Nephron (organoid): ENCODE results near the gene BTK.
A peak's percentile ranks its signal among the peaks of the same experiment; 100 is the strongest.

Source experiments
- H3K27ac Mint-ChIP-seq, 3 experiments: 2 replicates each; pipeline ENCODE4 v1.8.0; 2020; ENCODE audit warnings: mixed read lengths in 3 of 3, mild to moderate bottlenecking in 2 of 3, moderate library complexity in 1 of 3
- H3K27me3 Mint-ChIP-seq: 2 replicates; pipeline ENCODE4 v1.8.0; 2021; ENCODE audit warnings: low read depth, mild to moderate bottlenecking, moderate library complexity, mixed read lengths
- H3K36me3 Mint-ChIP-seq: 2 replicates; pipeline ENCODE4 v1.8.0; 2020; ENCODE audit warnings: low read depth, mixed read lengths
- H3K4me1 Mint-ChIP-seq: 2 replicates; pipeline ENCODE4 v1.8.0; 2020; ENCODE audit warnings: mixed read lengths
- H3K4me3 Mint-ChIP-seq, 3 experiments: 2 replicates each; pipeline ENCODE4 v1.8.0; 2020; ENCODE audit warnings: mild to moderate bottlenecking in 3 of 3, mixed read lengths in 3 of 3, moderate library complexity in 2 of 3
- H3K9me3 Mint-ChIP-seq: 2 replicates; pipeline ENCODE4 v1.8.0; 2020; ENCODE audit warnings: mixed read lengths
- CTCF ChIP-seq, 3 experiments: fragments of 200-600 bp; sonication (generic); IDR thresholded peaks; one replicate each; pipeline ENCODE4 v1.5.0; 2021; ENCODE audit warnings: antibody characterized with exemption in 3 of 3; ENCODE audit not compliant: unreplicated experiment in 3 of 3

Gene BTK

GRCh38 chrX:101383679-101384205 lies 2.2 kb downstream of the BTK start:
- Mint-ChIP-seq H3K9me3 (peaks cover 8% of the 10 kb centered on the region), H3K4me3 (no peak overlapping the region), H3K4me1 (no peaks in the 10 kb centered on the region), H3K36me3 (no peaks in the 10 kb centered on the region), H3K27me3 (peaks cover 4% of the 10 kb centered on the region), H3K27ac (no peak overlapping the region)
- TF ChIP-seq CTCF (IDR thresholded peaks at IDR 0.05; ENCODE audit: unreplicated experiment in 3 of 3) = no peak

- no peak for TF ChIP-seq CTCF (IDR thresholded peaks at IDR 0.05; ENCODE audit: unreplicated experiment in 3 of 3)
- Mint-ChIP-seq H3K4me3 (no peak overlapping the region), H3K27me3 (no peaks in the 10 kb centered on the region), H3K36me3 (no peaks in the 10 kb centered on the region), H3K27ac (no peak overlapping the region), H3K4me1 (no peaks in the 10 kb centered on the region), H3K9me3 (peaks cover 12% of the 10 kb centered on the region)
Observed at GRCh38 chrX:101377547-101377946, 8.4 kb downstream of the BTK start.

GRCh38 chrX:101370888-101371504 lies 15.0 kb downstream of the BTK start:
- H3K27me3 Mint-ChIP-seq = no peaks in the 10 kb centered on the region
- H3K36me3 Mint-ChIP-seq = no peaks in the 10 kb centered on the region
- no peak overlapping the region for H3K4me3 Mint-ChIP-seq
- peak overlapping the region; percentile 8 to 55 (median 11) for H3K27ac Mint-ChIP-seq
- TF ChIP-seq CTCF (IDR thresholded peaks at IDR 0.05; ENCODE audit: unreplicated experiment in 3 of 3) = no peak
- H3K4me1 Mint-ChIP-seq = no peaks in the 10 kb centered on the region
- H3K9me3 Mint-ChIP-seq = no peaks in the 10 kb centered on the region

GRCh38 chrX:101369687-101370086 lies 16.3 kb downstream of the BTK start:
- Mint-ChIP-seq H3K9me3 (peaks cover 3% of the 10 kb centered on the region), H3K27me3 (no peaks in the 10 kb centered on the region), H3K4me1 (no peaks in the 10 kb centered on the region), H3K36me3 (no peaks in the 10 kb centered on the region), H3K4me3 (no peak overlapping the region), H3K27ac (no peak overlapping the region)
- no peak for TF ChIP-seq CTCF (IDR thresholded peaks at IDR 0.05; ENCODE audit: unreplicated experiment in 3 of 3)

GRCh38 chrX:101368800-101369199 lies 17.2 kb downstream of the BTK start:
- Mint-ChIP-seq H3K27ac (no peak overlapping the region), H3K4me1 (no peaks in the 10 kb centered on the region), H3K4me3 (no peak overlapping the region), H3K36me3 (no peaks in the 10 kb centered on the region), H3K27me3 (no peaks in the 10 kb centered on the region), H3K9me3 (peaks cover 3% of the 10 kb centered on the region)
- TF ChIP-seq CTCF (IDR thresholded peaks at IDR 0.05; ENCODE audit: unreplicated experiment in 3 of 3) = no peak

- H3K27me3 Mint-ChIP-seq = no peaks in the 10 kb centered on the region
- no peaks in the 10 kb centered on the region for H3K4me1 Mint-ChIP-seq
- no peaks in the 10 kb centered on the region for H3K36me3 Mint-ChIP-seq
- no peak overlapping the region for H3K27ac Mint-ChIP-seq
- peaks cover 3% of the 10 kb centered on the region for H3K9me3 Mint-ChIP-seq
- H3K4me3 Mint-ChIP-seq = no peak overlapping the region
- no peak for TF ChIP-seq CTCF (IDR thresholded peaks at IDR 0.05; ENCODE audit: unreplicated experiment in 3 of 3)
Observed at GRCh38 chrX:101365301-101365795, 20.6 kb downstream of the BTK start.
